Endothelial cell of umbilical vein (primary cell): ENCODE data around the gene CCT6B. TPM values are rescaled to one million over a fixed set of nuclear protein-coding genes. Genes with fewer than 3 reads are reported as not detected.
A peak's percentile ranks its signal among the peaks of the same experiment; 100 is the strongest.

Experiments
- BruUV-seq: library from RNA; stranded (reverse); fragments of 400-500 nt; replicated peaks from 2 replicates; lab custom pipeline; 2021; lab: Mats Ljungman, UMichigan
- CTCF ChIA-PET: fragments of 300-600, 350-600 bp; sonication (Branson Sonifier 250); formaldehyde crosslinking; loops from one replicate; lab custom pipeline; 2021; ENCODE audit warnings: antibody characterized with exemption, inconsistent platforms; lab: Charles Lee
- POLR2A ChIA-PET: fragments of 300-600, 350-600 bp; sonication (Branson Sonifier 250); formaldehyde crosslinking; loops from one replicate; lab custom pipeline; 2021; ENCODE audit warnings: antibody characterized with exemption, inconsistent platforms; lab: Charles Lee
- DNase-seq: peaks from one replicate; pipeline ENCODE4 v3.0.0-alpha.2; 2011; ENCODE audit warnings: low read depth, low spot score
- FAIRE-seq: peaks from 2 replicates; lab custom pipeline; 2011; peaks lifted over from hg19 to GRCh38; lab: Jason Lieb, UNC
- H2AFZ ChIP-seq: 2 replicates; pipeline ENCODE4 v1.6.0; 2012; ENCODE audit warnings: low read depth, low read length, control low read depth, inconsistent platforms
- H3K27ac ChIP-seq: 2 replicates; pipeline ENCODE4 v1.5.1; 2011; ENCODE audit warnings: low read depth, mild to moderate bottlenecking, control low read depth, low read length, moderate library complexity; ENCODE audit not compliant: insufficient read depth
- H3K27me3 ChIP-seq, 2 experiments: 2 replicates each; pipeline versions ENCODE4 v1.6.0 to v1.6.1; 2011; ENCODE audit warnings: low read length in 2 of 2, mixed read lengths in 1 of 2; ENCODE audit not compliant: control insufficient read depth in 2 of 2, insufficient read depth in 2 of 2
- H3K36me3 ChIP-seq, 2 experiments: 2 replicates in 1 of 2; 3 replicates in 1 of 2; pipeline ENCODE4 v1.5.1; 2011; ENCODE audit warnings: low read length in 2 of 2, mild to moderate bottlenecking in 1 of 2, moderate library complexity in 1 of 2; ENCODE audit not compliant: control insufficient read depth in 2 of 2, insufficient read depth in 2 of 2; ENCODE audit errors: extremely low read depth in 1 of 2
- H3K4me1 ChIP-seq: 3 replicates; pipeline ENCODE4 v1.5.1; 2011; ENCODE audit warnings: mild to moderate bottlenecking, low read length; ENCODE audit not compliant: control insufficient read depth, insufficient read depth; ENCODE audit errors: extremely low read depth
- H3K4me2 ChIP-seq: 2 replicates; pipeline ENCODE4 v1.6.1; 2011; ENCODE audit warnings: low read length, control low read depth, mixed read lengths; ENCODE audit not compliant: insufficient read depth
- H3K4me3 ChIP-seq, 3 experiments: fragments of 200-600 bp in 1 of 3; sonication (generic), shearing (Covaris generic) in 1 of 3; replicated peaks in 1 of 3; 2 replicates each; pipeline ENCODE4 v1.5.1; 2011 to 2016; ENCODE audit warnings: control low read depth in 3 of 3, low read length in 3 of 3, mild to moderate bottlenecking in 2 of 3, inconsistent platforms in 1 of 3, low read depth in 1 of 3, moderate library complexity in 1 of 3; ENCODE audit not compliant: insufficient read depth in 1 of 3
- H3K79me2 ChIP-seq: 2 replicates; pipeline ENCODE4 v1.6.0; 2012; ENCODE audit warnings: low read length, inconsistent platforms; ENCODE audit not compliant: control insufficient read depth, insufficient read depth
- H3K9ac ChIP-seq: replicated peaks from 2 replicates; pipeline ENCODE3; 2011; ENCODE audit warnings: low read length, control low read depth; ENCODE audit not compliant: insufficient read depth; ENCODE audit errors: extremely low read depth
- H3K9me1 ChIP-seq: replicated peaks from 3 replicates; pipeline ENCODE4 v1.6.0; 2011; ENCODE audit warnings: mild to moderate bottlenecking, low read length; ENCODE audit not compliant: control insufficient read depth, insufficient read depth; ENCODE audit errors: extremely low read depth
- H3K9me3 ChIP-seq: replicated peaks from 2 replicates; pipeline ENCODE4 v1.5.1; 2012; ENCODE audit warnings: low read length, inconsistent platforms; ENCODE audit not compliant: control insufficient read depth, insufficient read depth
- H4K20me1 ChIP-seq: replicated peaks from 2 replicates; pipeline ENCODE3; 2011; ENCODE audit warnings: mild to moderate bottlenecking, low read length; ENCODE audit not compliant: control insufficient read depth, insufficient read depth; ENCODE audit errors: extremely low read depth
- CTCF ChIP-seq, 2 donors: IDR thresholded peaks; 1 replicate in 1 of 2; 2 replicates in 1 of 2; pipeline ENCODE4 v1.5.1; 2011; ENCODE audit warnings: low read length in 2 of 2, mild to moderate bottlenecking in 2 of 2, moderate library complexity in 2 of 2, control low read depth in 1 of 2, inconsistent platforms in 1 of 2, low read depth in 1 of 2; ENCODE audit not compliant: insufficient read depth in 1 of 2; ENCODE audit errors: extremely low read depth in 1 of 2
- EZH2 ChIP-seq: IDR thresholded peaks from 2 replicates; pipeline ENCODE4 v1.6.1; 2012; ENCODE audit warnings: borderline replicate concordance, low read depth, mild to moderate bottlenecking, moderate library complexity, low read length, inconsistent platforms; ENCODE audit not compliant: severe bottlenecking
- GATA2 ChIP-seq: IDR thresholded peaks from 2 replicates; pipeline ENCODE4 v1.7.0; 2011; ENCODE audit warnings: low read depth, mild to moderate bottlenecking, moderate library complexity, mixed read lengths, low read length; ENCODE audit not compliant: insufficient read length, insufficient read depth
- JUN ChIP-seq: IDR thresholded peaks from 2 replicates; pipeline ENCODE4 v1.6.1; 2011; ENCODE audit warnings: borderline replicate concordance, low read depth; ENCODE audit not compliant: insufficient read length, insufficient read depth
- MAX ChIP-seq: IDR thresholded peaks from 2 replicates; pipeline ENCODE4 v1.6.1; 2011; ENCODE audit not compliant: insufficient read depth, insufficient read length
- POLR2AphosphoS5 ChIP-seq: IDR thresholded peaks from 2 replicates; pipeline ENCODE4 v1.6.1; 2012; ENCODE audit warnings: low read depth, mild to moderate bottlenecking, control low read depth, low read length, moderate library complexity; ENCODE audit not compliant: insufficient read depth
- dilution Hi-C: fragments of 300-500 bp; cut with MboI; formaldehyde crosslinking; loops from one replicate; pipeline ENCODE4 v1.15.0; 2019; ENCODE audit warnings: low sequenced_read_pairs; ENCODE audit not compliant: extremely low pct_ligation_motif_present
- intact Hi-C: fragments of 100-400 bp; cut with micrococcal nuclease; formaldehyde crosslinking; loops from one replicate; pipeline ENCODE4 v1.10.0; 2022
- polyA plus RNA-seq, 4 experiments: library from polyadenylated mRNA; depleted of rRNA in 3 of 4; stranded (reverse) in 3 of 4; unstranded in 1 of 4; fragments of >200 nt; gene quantifications; 2 replicates each; pipeline versions ENCODE4 v1.2.1 to v1.2.3, GENCODE V29; 2011 to 2012; ENCODE audit warnings: missing spikeins in 1 of 4
- total RNA-seq: library from RNA; stranded (reverse); gene quantifications from 2 replicates; pipeline ENCODE4 v1.2.3, GENCODE V29; 2021

The CCT6B gene
- total and polyA plus RNA-seq, 2 donors (not counting 3 experiments of a cell fraction or from before 2014, with no cell fraction given): 0.35 to 1.6 TPM

GRCh38 chr17:34981538-34982241 is 20.4 kb upstream of the CCT6B start:
- intact Hi-C loops: loop anchor here (1.0 to 10.0 kb wide), 6 partner anchors 41 to 563 kb away; partner anchors contain the start of gene SLFN5
- Histone ChIP-seq H3K9me3 (no peaks in the 10 kb centered on the region), H4K20me1 (no peaks in the 10 kb centered on the region), H3K4me1 (peaks cover 19% of the 10 kb centered on the region), H3K36me3 (peaks cover 0 to 4% of the 10 kb centered on the region in 2 experiments), H3K4me2 (peak overlapping the region; percentile 99), H3K9me1 (no peaks in the 10 kb centered on the region), H3K4me3 (peak overlapping the region; percentile 65 to 92 (median 89)), H3K79me2 (peaks cover 22% of the 10 kb centered on the region), H3K9ac (peak overlapping the region; percentile 100), H3K27me3 (no peaks in the 10 kb centered on the region), H2AFZ (peak overlapping the region; percentile 51), H3K27ac (peak overlapping the region; percentile 96)
- dilution Hi-C loops: loop anchor here (25.0 kb wide), 1 partner anchor 131 kb away; the partner anchor contains the start of genes FNDC8 and RAD51D
- CTCF ChIA-PET: interaction anchor here (0.9 to 2.1 kb wide), 10 partner anchors 9 to 439 kb away, joined by 3 to 10 read pairs (median 6); partner anchors contain the start of genes CCT6B, RFFL and ZNF830
- TF ChIP-seq POLR2AphosphoS5: no peak
- peak; percentile 43 for TF ChIP-seq GATA2
- TF ChIP-seq CTCF (IDR thresholded peaks at IDR 0.05; ENCODE audit: extremely low read depth in 1 of 2, insufficient read depth in 1 of 2, low read depth in 1 of 2, low read length in 2 of 2): no peak
- TF ChIP-seq JUN: no peak
- TF ChIP-seq MAX: no peak
- TF ChIP-seq EZH2: no peak
- no TSS peak for BruUV-seq
- peak; percentile 77 for FAIRE-seq
- POLR2A ChIA-PET: interaction anchor here (0.6 to 1.7 kb wide), 5 partner anchors 9 to 138 kb away, joined by 3 to 4 read pairs (median 3); partner anchors contain the start of gene RAD51D
- DNase-seq: peak; percentile 73
